GM12865 (cell line): ENCODE data around the gene TYSND1.

Experiments used
- DNase-seq: peaks from one replicate; pipeline ENCODE4 v3.0.0; 2010; ENCODE audit warnings: low read depth
- H3K4me3 ChIP-seq: 2 replicates; pipeline ENCODE4 v1.5.1; 2011; ENCODE audit warnings: mild to moderate bottlenecking, low read depth, low read length, control low read depth
- CTCF ChIP-seq: IDR thresholded peaks from 2 replicates; pipeline ENCODE4 v1.5.1; 2011; ENCODE audit warnings: low read length, control low read depth, low read depth, inconsistent platforms; ENCODE audit not compliant: insufficient read depth; ENCODE audit errors: missing control alignments

The TYSND1 gene

GRCh38 chr10:70121281-70121949 is 25.1 kb downstream of the TYSND1 start:
- H3K4me3 ChIP-seq = no peak overlapping the region
- no peak for DNase-seq
- TF ChIP-seq CTCF = no peak

- no peak for DNase-seq
- no peak for TF ChIP-seq CTCF
- no peak overlapping the region for H3K4me3 ChIP-seq
Measured at GRCh38 chr10:70120417-70120816, 26.1 kb downstream of the TYSND1 start.

- no peak for DNase-seq
- no peak overlapping the region for H3K4me3 ChIP-seq
- TF ChIP-seq CTCF = no peak
Measured at GRCh38 chr10:70119623-70120022, 26.9 kb downstream of the TYSND1 start.

- DNase-seq = no peak
- no peak overlapping the region for H3K4me3 ChIP-seq
- no peak for TF ChIP-seq CTCF
Measured at GRCh38 chr10:70119197-70119596, 27.3 kb downstream of the TYSND1 start.

GRCh38 chr10:70118196-70118595 is 28.3 kb downstream of the TYSND1 start:
- no peak overlapping the region for H3K4me3 ChIP-seq
- DNase-seq = no peak
- no peak for TF ChIP-seq CTCF

- DNase-seq = no peak
- no peak overlapping the region for H3K4me3 ChIP-seq
- no peak for TF ChIP-seq CTCF
Measured at GRCh38 chr10:70117646-70118045, 28.9 kb downstream of the TYSND1 start.
